GM21528 (cell line): Measurements from ENCODE around the gene ZNF667.
A peak's percentile ranks its signal among the peaks of the same experiment; 100 is the strongest.

Source experiments
- ATAC-seq: cut with Tn5 transposase; IDR thresholded peaks from one replicate; pipeline ENCODE4 v1.9.1; 2021; ENCODE audit warnings: mild to moderate bottlenecking, moderate library complexity; ENCODE audit not compliant: unreplicated experiment, low FRiP score

The ZNF667 gene

GRCh38 chr19:56393119-56394012 lies 83.8 kb downstream of the ZNF667 start, which contains the start of gene ZNF582:
Gene ZNF582, minus strand, starts transcription at chr19:56393534. Its CDS starts 1,782 bp downstream, at chr19:56391752.
- peak; percentile 93 for ATAC-seq
